ENCODE measurements around the gene CTDSP1.
A peak's percentile ranks its signal among the peaks of the same experiment; 100 is the strongest.

Gene CTDSP1

GRCh38 chr2:218407717-218408116 is 8.0 kb downstream of the CTDSP1 start:
- peak overlapping the region in 1 of 2 experiments; percentile 78 for H3K4me3 ChIP-seq (ENCODE audit: low read depth in 1 of 2, low read length in 1 of 2)
- no peaks in the 10 kb centered on the region for H3K9me3 ChIP-seq
- peaks cover 55 to 60% of the 10 kb centered on the region in 2 experiments for H3K4me1 ChIP-seq (ENCODE audit: control insufficient read depth in 1 of 2, insufficient read depth in 1 of 2, low read depth in 1 of 2, low read length in 1 of 2)
- peak overlapping the region; percentile 99 for H3K27ac ChIP-seq
- H3K27me3 ChIP-seq, result no peaks in the 10 kb centered on the region
- H3K36me3 ChIP-seq, result peaks cover 33% of the 10 kb centered on the region
- TF ChIP-seq CTCF (IDR thresholded peaks at IDR 0.05), result no peak

GRCh38 chr2:218418321-218418716 is 18.7 kb downstream of the CTDSP1 start:
- no peaks in the 10 kb centered on the region for H3K9me3 ChIP-seq
- H3K27me3 ChIP-seq, result no peaks in the 10 kb centered on the region
- no peak for TF ChIP-seq CTCF (IDR thresholded peaks at IDR 0.05)
- no peak overlapping the region for H3K4me3 ChIP-seq (ENCODE audit: low read depth in 1 of 2, low read length in 1 of 2)
- peaks cover 0 to under 1% of the 10 kb centered on the region in 2 experiments for H3K4me1 ChIP-seq (ENCODE audit: control insufficient read depth in 1 of 2, insufficient read depth in 1 of 2, low read depth in 1 of 2, low read length in 1 of 2)
- no peak overlapping the region for H3K27ac ChIP-seq
- no peaks in the 10 kb centered on the region for H3K36me3 ChIP-seq

- H3K9me3 ChIP-seq, result no peaks in the 10 kb centered on the region
- H3K36me3 ChIP-seq, result no peaks in the 10 kb centered on the region
- H3K4me3 ChIP-seq (ENCODE audit: low read depth in 1 of 2, low read length in 1 of 2), result no peak within 1 kb of the TSS
- H3K27me3 ChIP-seq, result no peaks in the 10 kb centered on the region
- H3K4me1 ChIP-seq (ENCODE audit: control insufficient read depth in 1 of 2, insufficient read depth in 1 of 2, low read depth in 1 of 2, low read length in 1 of 2), result no peaks in the 10 kb centered on the region
- no peak for TF ChIP-seq CTCF (IDR thresholded peaks at IDR 0.05)
- no peak within 1 kb of the TSS for H3K27ac ChIP-seq
Observed at GRCh38 chr2:218418717-218419458, 19.2 kb downstream of the CTDSP1 start, which contains the start of gene VIL1. VIL1 (plus strand) TSS chr2:218419123; CDS start chr2:218423779, 4,656 bp downstream.

GRCh38 chr2:218419630-218420216 is 20.1 kb downstream of the CTDSP1 start:
- Histone ChIP-seq H3K27me3 (no peaks in the 10 kb centered on the region), H3K9me3 (no peaks in the 10 kb centered on the region), H3K4me3 (ENCODE audit: low read depth in 1 of 2, low read length in 1 of 2) (no peak overlapping the region), H3K27ac (no peak overlapping the region), H3K36me3 (no peaks in the 10 kb centered on the region), H3K4me1 (ENCODE audit: control insufficient read depth in 1 of 2, insufficient read depth in 1 of 2, low read depth in 1 of 2, low read length in 1 of 2) (no peaks in the 10 kb centered on the region)
- TF ChIP-seq CTCF (IDR thresholded peaks at IDR 0.05), result no peak

GRCh38 chr2:218421027-218421426 is 21.4 kb downstream of the CTDSP1 start:
- Histone ChIP-seq H3K4me3 (ENCODE audit: low read depth in 1 of 2, low read length in 1 of 2) (no peak overlapping the region), H3K9me3 (no peaks in the 10 kb centered on the region), H3K36me3 (no peaks in the 10 kb centered on the region), H3K27me3 (no peaks in the 10 kb centered on the region), H3K27ac (no peak overlapping the region), H3K4me1 (ENCODE audit: control insufficient read depth in 1 of 2, insufficient read depth in 1 of 2, low read depth in 1 of 2, low read length in 1 of 2) (no peaks in the 10 kb centered on the region)
- TF ChIP-seq CTCF (IDR thresholded peaks at IDR 0.05), result no peak

Measured in neutrophil (primary cell).